WERI-Rb-1 (cell line): ENCODE data around the gene INSYN2A.

Experiments
- DNase-seq: peaks from one replicate; pipeline ENCODE4 v3.0.0-alpha.2; 2020
- H3K27ac ChIP-seq: fragments of 250-450 bp; sonication (Bioruptor Pico); 2 replicates; pipeline ENCODE4 v1.5.1; 2020; ENCODE audit warnings: mild to moderate bottlenecking, moderate library complexity
- H3K27me3 ChIP-seq: fragments of 250-450 bp; sonication (Bioruptor Pico); 2 replicates; pipeline ENCODE4 v1.5.1; 2021; ENCODE audit warnings: mild to moderate bottlenecking, low read depth, moderate library complexity; ENCODE audit not compliant: insufficient read depth, severe bottlenecking
- H3K36me3 ChIP-seq: fragments of 250-450 bp; sonication (Bioruptor Pico); 2 replicates; pipeline ENCODE4 v1.5.1; 2020; ENCODE audit warnings: mild to moderate bottlenecking, moderate library complexity
- H3K4me3 ChIP-seq: 2 replicates; pipeline ENCODE4 v1.5.1; 2011; ENCODE audit warnings: low read depth, mild to moderate bottlenecking, control low read depth, low read length
- H3K9me3 ChIP-seq: fragments of 250-450 bp; sonication (Bioruptor Pico); 2 replicates; pipeline ENCODE4 v1.5.1; 2021; ENCODE audit warnings: mild to moderate bottlenecking, moderate library complexity; ENCODE audit not compliant: severe bottlenecking
- TF ChIP-seq, protein P1 (sequence below): IDR thresholded peaks from 2 replicates; pipeline ENCODE4 v1.5.1; 2011; ENCODE audit warnings: low read depth, mild to moderate bottlenecking, control low read depth, inconsistent platforms, low read length

Gene INSYN2A

DNA sequence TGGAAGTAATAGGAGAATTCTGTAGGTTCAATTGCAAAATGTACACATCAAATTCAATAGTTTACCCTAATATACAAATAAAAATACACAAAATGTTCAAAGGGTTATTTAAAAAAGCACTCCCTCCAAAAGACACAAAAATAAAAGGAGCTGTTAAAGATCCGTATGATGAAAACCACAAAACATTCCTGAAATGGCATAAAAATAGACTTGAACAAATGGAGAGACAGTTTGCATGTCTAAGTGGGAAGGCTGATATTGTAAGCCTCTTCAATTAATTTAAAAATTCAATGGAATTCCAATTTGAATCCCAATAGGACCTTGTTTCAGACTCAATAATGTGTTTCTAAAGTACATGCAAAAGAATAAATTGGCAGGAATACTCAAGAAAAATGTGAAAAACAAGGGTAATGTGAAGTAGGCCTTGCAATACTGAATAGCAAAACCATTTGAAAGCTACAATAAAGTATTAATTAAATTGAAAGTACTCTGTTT lies 38.0 kb upstream of the INSYN2A start:
- Histone ChIP-seq H3K4me3 (no peak overlapping the region), H3K27ac (no peak overlapping the region), H3K9me3 (no peaks in the 10 kb centered on the region), H3K36me3 (no peaks in the 10 kb centered on the region), H3K27me3 (no peaks in the 10 kb centered on the region)
- TF ChIP-seq, protein P1, sequence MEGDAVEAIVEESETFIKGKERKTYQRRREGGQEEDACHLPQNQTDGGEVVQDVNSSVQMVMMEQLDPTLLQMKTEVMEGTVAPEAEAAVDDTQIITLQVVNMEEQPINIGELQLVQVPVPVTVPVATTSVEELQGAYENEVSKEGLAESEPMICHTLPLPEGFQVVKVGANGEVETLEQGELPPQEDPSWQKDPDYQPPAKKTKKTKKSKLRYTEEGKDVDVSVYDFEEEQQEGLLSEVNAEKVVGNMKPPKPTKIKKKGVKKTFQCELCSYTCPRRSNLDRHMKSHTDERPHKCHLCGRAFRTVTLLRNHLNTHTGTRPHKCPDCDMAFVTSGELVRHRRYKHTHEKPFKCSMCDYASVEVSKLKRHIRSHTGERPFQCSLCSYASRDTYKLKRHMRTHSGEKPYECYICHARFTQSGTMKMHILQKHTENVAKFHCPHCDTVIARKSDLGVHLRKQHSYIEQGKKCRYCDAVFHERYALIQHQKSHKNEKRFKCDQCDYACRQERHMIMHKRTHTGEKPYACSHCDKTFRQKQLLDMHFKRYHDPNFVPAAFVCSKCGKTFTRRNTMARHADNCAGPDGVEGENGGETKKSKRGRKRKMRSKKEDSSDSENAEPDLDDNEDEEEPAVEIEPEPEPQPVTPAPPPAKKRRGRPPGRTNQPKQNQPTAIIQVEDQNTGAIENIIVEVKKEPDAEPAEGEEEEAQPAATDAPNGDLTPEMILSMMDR: no peak
- no peak for DNase-seq

DNA sequence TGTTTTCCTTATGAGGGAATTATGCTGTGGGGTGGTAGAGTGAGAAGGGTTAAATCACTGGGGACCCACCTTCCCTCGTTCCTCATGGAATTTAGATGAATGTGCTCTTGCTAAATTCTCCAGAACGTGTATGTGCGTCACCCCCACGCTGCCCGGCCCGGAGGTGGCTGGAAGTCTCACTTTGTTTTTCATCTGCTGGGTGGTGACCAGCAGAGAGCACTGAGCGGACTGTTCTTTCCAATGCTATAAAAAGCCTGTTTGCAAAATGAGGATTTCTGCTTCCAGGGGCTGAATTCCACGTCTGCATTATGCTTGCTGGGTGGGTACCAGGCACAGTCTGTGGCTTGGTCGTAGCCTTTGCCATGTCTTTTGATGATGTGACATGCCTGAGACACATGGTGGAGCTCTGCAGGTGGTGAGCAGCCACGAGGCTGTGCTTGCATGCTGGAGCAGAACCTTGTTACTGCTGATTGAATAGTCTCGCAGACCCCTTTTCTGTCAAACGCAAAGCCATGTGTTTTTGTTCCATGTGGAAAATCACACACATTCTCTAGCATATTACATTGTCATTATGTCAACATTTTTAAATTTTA lies 31.9 kb upstream of the INSYN2A start:
- DNase-seq: peak; percentile 18
- TF ChIP-seq, protein P1: 0 out of 2 replicates have a peak, but pooled peaks have one; percentile 37
- Histone ChIP-seq H3K27ac (no peak overlapping the region), H3K27me3 (no peaks in the 10 kb centered on the region), H3K4me3 (no peak overlapping the region), H3K36me3 (no peaks in the 10 kb centered on the region), H3K9me3 (no peaks in the 10 kb centered on the region)

DNA sequence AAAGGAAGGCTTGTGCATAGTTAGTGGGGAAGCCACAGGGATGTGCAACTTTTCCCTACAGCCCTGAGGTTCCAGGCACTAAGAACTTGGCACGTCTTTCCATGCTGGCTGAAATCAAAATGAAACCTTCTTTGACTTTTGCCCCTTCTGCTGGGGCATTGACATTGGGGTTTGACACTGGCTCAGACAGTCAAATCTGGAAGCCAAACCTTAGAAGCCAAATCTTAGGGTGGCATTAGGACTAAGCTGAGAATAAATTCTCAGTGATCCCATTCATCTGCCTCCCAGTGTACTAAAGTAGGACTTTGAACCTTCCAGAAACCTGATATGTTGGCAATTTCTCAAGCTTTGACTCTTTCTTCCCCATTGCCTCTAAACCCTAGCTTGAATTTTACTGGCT lies 31.3 kb upstream of the INSYN2A start:
- no peak overlapping the region for H3K27ac ChIP-seq
- no peak for DNase-seq

DNA sequence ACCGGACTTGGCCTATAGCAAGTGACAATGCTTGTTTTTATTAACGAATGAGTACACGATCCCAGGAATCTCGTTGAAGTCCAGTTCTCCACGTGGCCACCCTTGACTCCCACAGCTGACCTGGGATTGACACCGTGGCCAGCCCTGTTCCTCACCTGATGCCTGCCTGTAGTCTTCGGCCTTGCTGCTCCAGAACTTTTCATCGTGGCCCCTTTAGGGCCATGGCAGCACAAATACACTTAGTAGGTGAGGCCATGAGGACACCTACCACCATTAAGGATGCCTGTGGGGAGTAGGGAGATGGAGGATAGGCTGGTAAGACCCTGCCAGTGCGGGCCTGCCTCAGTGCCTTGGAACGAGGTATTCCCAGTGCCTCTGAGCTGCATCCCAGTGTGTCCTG lies 30.6 kb upstream of the INSYN2A start:
- Histone ChIP-seq H3K27ac (no peak overlapping the region), H3K9me3 (no peaks in the 10 kb centered on the region), H3K27me3 (no peaks in the 10 kb centered on the region), H3K4me3 (no peak overlapping the region), H3K36me3 (no peaks in the 10 kb centered on the region)
- TF ChIP-seq, protein P1: no peak
- no peak for DNase-seq

More for the DNA sequence above, 31.3 kb upstream of the INSYN2A start:
- TF ChIP-seq, protein P1: no peak
- no peaks in the 10 kb centered on the region for H3K27me3 ChIP-seq
- H3K36me3 ChIP-seq: no peaks in the 10 kb centered on the region
- H3K4me3 ChIP-seq: no peak overlapping the region
- H3K9me3 ChIP-seq: no peaks in the 10 kb centered on the region

DNA sequence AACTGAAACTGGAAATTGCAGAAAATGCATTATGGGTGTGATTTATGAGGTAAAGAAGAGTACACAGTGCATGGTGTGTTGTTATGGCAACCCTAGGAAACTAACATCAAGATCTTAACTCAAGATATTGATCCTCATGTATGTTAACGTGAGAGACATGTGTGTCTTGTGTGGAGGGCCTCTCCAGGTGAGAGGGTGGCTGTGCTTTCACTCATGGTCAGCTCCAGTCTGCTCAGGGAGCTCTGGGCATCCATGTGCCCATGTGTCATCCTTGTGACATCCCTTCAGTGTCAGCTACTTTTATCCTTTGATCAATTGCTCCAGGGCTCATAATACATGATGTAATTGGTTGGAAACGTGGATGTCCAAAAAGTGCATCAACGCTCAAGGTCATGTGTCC lies 24.9 kb upstream of the INSYN2A start:
- no peak for DNase-seq
- Histone ChIP-seq H3K27me3 (no peaks in the 10 kb centered on the region), H3K36me3 (no peaks in the 10 kb centered on the region), H3K27ac (no peak overlapping the region), H3K4me3 (no peak overlapping the region), H3K9me3 (no peaks in the 10 kb centered on the region)
- TF ChIP-seq, protein P1: no peak

DNA sequence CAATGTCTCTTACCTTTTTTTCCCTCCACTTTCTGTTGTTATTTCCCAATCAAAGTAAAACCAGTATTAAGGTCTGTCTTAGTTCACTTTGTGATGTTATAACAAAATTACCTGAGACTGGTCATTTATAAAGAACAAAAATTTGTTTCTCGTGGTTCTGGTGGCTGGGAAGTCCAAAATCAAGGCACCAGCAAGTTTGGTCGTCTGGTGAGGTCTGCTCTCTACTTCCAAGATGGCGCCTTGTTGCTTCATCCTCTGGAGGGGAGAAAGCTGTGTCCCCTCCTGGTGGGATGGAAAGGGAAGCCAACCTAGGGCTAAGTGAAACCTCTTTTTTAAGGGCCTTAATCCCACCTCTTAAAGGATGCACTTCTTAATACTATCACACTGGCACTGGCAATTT lies 22.3 kb upstream of the INSYN2A start:
- TF ChIP-seq, protein P1: no peak
- H3K27ac ChIP-seq: no peak overlapping the region
- no peak overlapping the region for H3K4me3 ChIP-seq
- no peaks in the 10 kb centered on the region for H3K9me3 ChIP-seq
- H3K36me3 ChIP-seq: no peaks in the 10 kb centered on the region
- no peaks in the 10 kb centered on the region for H3K27me3 ChIP-seq
- DNase-seq: no peak
